ENCODE data around the gene CAPZA1. TPM values are rescaled to one million over a fixed set of nuclear protein-coding genes. Genes with fewer than 3 reads are reported as not detected.

The CAPZA1 gene
- total and polyA plus RNA-seq, 2 experiments from 2014 or later = 109 to 177 TPM

DNA sequence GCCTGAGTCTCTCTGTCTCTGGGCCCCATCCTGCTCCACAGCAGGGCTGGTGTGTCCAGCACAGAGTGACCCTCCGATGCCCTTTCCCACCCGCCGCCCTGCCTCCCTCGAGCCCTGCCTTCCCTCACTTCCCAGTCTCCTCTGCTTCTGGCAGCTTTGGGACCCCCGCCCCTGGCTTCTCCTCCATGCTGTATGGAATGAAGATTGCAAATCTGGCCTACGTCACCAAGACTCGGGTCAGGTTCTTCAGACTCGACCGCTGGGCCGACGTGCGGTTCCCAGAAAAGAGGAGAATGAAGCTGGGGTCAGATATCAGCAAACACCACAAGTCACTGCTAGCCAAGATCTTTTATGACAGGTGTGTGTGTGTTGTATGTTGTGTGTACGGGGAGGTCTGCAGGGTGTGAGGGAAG is 69.2 kb downstream of the CAPZA1 start:
- Histone ChIP-seq H3K9me3 (ENCODE audit: low read depth) (no peaks in the 10 kb centered on the region), H3K4me1 (ENCODE audit: insufficient read depth) (no peaks in the 10 kb centered on the region), H3K79me2 (peaks cover 41% of the 10 kb centered on the region), H3K4me3 (no peak overlapping the region), H4K20me1 (ENCODE audit: insufficient read depth, poor library complexity, severe bottlenecking) (peaks cover 6% of the 10 kb centered on the region), H3K36me3 (replicated peaks; ENCODE audit: insufficient read depth, low read depth) (no peaks in the 10 kb centered on the region), H3K27ac (no peak overlapping the region), H3K27me3 (no peaks in the 10 kb centered on the region), H2AFZ (no peak overlapping the region), H3K4me2 (no peak overlapping the region), H3K9me2 (replicated peaks; ENCODE audit: insufficient read depth) (no peaks in the 10 kb centered on the region)
- TF ChIP-seq EZH2 (IDR thresholded peaks at IDR 0.05; ENCODE audit: borderline replicate concordance) (no peak), EZH2phosphoT487 (IDR thresholded peaks at IDR 0.05; ENCODE audit: low read depth, severe bottlenecking, unreplicated experiment) (no peak)
- TF ChIP-seq, protein P1, sequence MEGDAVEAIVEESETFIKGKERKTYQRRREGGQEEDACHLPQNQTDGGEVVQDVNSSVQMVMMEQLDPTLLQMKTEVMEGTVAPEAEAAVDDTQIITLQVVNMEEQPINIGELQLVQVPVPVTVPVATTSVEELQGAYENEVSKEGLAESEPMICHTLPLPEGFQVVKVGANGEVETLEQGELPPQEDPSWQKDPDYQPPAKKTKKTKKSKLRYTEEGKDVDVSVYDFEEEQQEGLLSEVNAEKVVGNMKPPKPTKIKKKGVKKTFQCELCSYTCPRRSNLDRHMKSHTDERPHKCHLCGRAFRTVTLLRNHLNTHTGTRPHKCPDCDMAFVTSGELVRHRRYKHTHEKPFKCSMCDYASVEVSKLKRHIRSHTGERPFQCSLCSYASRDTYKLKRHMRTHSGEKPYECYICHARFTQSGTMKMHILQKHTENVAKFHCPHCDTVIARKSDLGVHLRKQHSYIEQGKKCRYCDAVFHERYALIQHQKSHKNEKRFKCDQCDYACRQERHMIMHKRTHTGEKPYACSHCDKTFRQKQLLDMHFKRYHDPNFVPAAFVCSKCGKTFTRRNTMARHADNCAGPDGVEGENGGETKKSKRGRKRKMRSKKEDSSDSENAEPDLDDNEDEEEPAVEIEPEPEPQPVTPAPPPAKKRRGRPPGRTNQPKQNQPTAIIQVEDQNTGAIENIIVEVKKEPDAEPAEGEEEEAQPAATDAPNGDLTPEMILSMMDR (IDR thresholded peaks at IDR 0.05; ENCODE audit: poor library complexity) = no peak
- 80% methylated on average over 13 of the region's 13 CpGs for WGBS (ENCODE audit: low lambda C conversion rate, missing lambda C conversion rate)
- no peak for DNase-seq (ENCODE audit: low spot score)

DNA sequence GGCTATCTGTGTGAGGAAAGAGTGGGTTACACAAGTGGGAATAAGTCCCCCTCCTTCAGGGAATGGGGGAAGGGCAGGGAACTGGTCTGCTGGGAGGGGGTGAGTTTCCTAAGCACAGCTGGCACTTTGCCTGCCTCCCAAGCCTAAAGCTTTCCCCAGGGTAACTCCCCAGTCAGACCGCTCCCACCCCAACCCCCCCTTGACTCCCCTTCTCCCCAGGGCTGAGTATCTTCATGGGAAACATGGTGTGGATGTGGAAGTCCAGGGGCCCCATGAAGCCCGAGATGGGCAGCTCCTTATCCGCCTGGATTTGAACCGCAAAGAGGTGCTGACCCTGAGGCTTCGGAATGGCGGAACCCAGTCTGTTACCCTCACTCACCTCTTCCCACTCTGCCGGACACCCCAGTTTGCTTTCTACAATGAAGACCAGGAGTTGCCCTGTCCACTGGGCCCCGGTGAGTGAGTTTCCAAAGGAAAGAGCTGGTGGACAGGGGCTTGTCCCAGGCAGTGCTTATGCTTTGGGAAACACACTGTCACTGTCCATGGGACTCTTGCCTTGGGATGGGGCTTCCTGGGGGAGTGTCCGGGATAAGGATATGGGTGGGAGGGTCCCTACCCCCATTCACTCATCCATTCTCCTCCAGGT is 69.7 kb downstream of the CAPZA1 start:
- no peak overlapping the region for H3K4me2 ChIP-seq
- H3K36me3 ChIP-seq (replicated peaks; ENCODE audit: insufficient read depth, low read depth) = no peaks in the 10 kb centered on the region
- no peak overlapping the region for H3K27ac ChIP-seq
- no peak for TF ChIP-seq EZH2 (IDR thresholded peaks at IDR 0.05; ENCODE audit: borderline replicate concordance)
- TF ChIP-seq, protein P1 (IDR thresholded peaks at IDR 0.05; ENCODE audit: poor library complexity) = no peak
- no peak for TF ChIP-seq EZH2phosphoT487 (IDR thresholded peaks at IDR 0.05; ENCODE audit: low read depth, severe bottlenecking, unreplicated experiment)
- no peak overlapping the region for H3K4me3 ChIP-seq
- no peak overlapping the region for H2AFZ ChIP-seq
- H3K9me2 ChIP-seq (replicated peaks; ENCODE audit: insufficient read depth) = no peaks in the 10 kb centered on the region
- 97% methylated on average over 8 of the region's 9 CpGs for WGBS (ENCODE audit: low lambda C conversion rate, missing lambda C conversion rate)
- H3K9me3 ChIP-seq (ENCODE audit: low read depth) = no peaks in the 10 kb centered on the region
- peaks cover 6% of the 10 kb centered on the region for H4K20me1 ChIP-seq (ENCODE audit: insufficient read depth, poor library complexity, severe bottlenecking)
- peaks cover 36% of the 10 kb centered on the region for H3K79me2 ChIP-seq
- no peaks in the 10 kb centered on the region for H3K4me1 ChIP-seq (ENCODE audit: insufficient read depth)
- H3K27me3 ChIP-seq = no peaks in the 10 kb centered on the region
- DNase-seq (ENCODE audit: low spot score) = no peak

DNA sequence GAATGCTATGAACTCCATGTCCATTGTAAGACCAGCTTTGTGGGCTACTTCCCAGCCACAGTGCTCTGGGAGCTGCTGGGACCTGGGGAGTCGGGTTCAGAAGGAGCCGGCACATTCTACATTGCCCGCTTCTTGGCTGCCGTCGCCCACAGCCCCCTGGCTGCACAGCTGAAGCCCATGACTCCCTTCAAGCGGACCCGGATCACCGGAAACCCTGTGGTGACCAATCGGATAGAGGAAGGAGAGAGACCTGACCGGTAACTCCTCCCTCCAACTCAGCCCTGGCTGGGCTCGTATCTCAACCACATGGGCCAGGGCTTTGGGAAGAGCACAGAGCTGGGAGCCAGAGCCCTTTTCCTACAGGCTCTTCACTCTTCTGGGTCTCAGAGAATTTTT is 70.2 kb downstream of the CAPZA1 start:
- Histone ChIP-seq H2AFZ (no peak overlapping the region), H3K36me3 (replicated peaks; ENCODE audit: insufficient read depth, low read depth) (no peaks in the 10 kb centered on the region), H3K4me3 (no peak overlapping the region), H3K4me2 (no peak overlapping the region), H3K9me3 (ENCODE audit: low read depth) (no peaks in the 10 kb centered on the region), H3K27me3 (no peaks in the 10 kb centered on the region), H3K4me1 (ENCODE audit: insufficient read depth) (no peaks in the 10 kb centered on the region), H3K79me2 (peaks cover 31% of the 10 kb centered on the region), H3K9me2 (replicated peaks; ENCODE audit: insufficient read depth) (no peaks in the 10 kb centered on the region), H3K27ac (no peak overlapping the region), H4K20me1 (ENCODE audit: insufficient read depth, poor library complexity, severe bottlenecking) (peaks cover 6% of the 10 kb centered on the region)
- TF ChIP-seq, protein P1 (IDR thresholded peaks at IDR 0.05; ENCODE audit: poor library complexity) = no peak
- TF ChIP-seq EZH2phosphoT487 (IDR thresholded peaks at IDR 0.05; ENCODE audit: low read depth, severe bottlenecking, unreplicated experiment) (no peak), EZH2 (IDR thresholded peaks at IDR 0.05; ENCODE audit: borderline replicate concordance) (no peak)
- DNase-seq (ENCODE audit: low spot score) = no peak
- 94% methylated on average over 11 of the region's 11 CpGs for WGBS (ENCODE audit: low lambda C conversion rate, missing lambda C conversion rate)

Measured in hepatocyte (in vitro differentiated cells).